ENCODE measurements around the gene FOXQ1.

The FOXQ1 gene

DNA sequence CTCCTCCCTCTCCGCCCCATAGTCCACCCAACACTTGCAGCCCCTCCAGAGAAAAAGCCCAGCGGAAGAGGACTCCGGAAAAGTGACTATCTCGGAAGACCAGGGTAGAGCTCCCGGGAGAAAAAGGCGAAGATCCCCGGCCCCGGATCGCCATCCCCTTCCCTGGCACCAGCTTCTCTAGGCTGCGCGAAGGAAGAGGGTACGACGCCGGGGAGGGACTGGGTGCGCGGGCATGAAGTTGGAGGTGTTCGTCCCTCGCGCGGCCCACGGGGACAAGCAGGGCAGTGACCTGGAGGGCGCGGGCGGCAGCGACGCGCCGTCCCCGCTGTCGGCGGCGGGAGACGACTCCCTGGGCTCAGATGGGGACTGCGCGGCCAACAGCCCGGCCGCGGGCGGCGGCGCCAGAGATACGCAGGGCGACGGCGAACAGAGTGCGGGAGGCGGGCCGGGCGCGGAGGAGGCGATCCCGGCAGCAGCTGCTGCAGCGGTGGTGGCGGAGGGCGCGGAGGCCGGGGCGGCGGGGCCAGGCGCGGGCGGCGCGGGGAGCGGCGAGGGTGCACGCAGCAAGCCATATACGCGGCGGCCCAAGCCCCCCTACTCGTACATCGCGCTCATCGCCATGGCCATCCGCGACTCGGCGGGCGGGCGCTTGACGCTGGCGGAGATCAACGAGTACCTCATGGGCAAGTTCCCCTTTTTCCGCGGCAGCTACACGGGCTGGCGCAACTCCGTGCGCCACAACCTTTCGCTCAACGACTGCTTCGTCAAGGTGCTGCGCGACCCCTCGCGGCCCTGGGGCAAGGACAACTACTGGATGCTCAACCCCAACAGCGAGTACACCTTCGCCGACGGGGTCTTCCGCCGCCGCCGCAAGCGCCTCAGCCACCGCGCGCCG lies 822 bp downstream of the FOXQ1 start:
- TF ChIP-seq CTCF (IDR thresholded peaks at IDR 0.05) = no peak

GRCh38 chr6:1313384-1313766 lies 1.5 kb downstream of the FOXQ1 start:
- TF ChIP-seq CTCF (IDR thresholded peaks at IDR 0.05) = no peak

DNA sequence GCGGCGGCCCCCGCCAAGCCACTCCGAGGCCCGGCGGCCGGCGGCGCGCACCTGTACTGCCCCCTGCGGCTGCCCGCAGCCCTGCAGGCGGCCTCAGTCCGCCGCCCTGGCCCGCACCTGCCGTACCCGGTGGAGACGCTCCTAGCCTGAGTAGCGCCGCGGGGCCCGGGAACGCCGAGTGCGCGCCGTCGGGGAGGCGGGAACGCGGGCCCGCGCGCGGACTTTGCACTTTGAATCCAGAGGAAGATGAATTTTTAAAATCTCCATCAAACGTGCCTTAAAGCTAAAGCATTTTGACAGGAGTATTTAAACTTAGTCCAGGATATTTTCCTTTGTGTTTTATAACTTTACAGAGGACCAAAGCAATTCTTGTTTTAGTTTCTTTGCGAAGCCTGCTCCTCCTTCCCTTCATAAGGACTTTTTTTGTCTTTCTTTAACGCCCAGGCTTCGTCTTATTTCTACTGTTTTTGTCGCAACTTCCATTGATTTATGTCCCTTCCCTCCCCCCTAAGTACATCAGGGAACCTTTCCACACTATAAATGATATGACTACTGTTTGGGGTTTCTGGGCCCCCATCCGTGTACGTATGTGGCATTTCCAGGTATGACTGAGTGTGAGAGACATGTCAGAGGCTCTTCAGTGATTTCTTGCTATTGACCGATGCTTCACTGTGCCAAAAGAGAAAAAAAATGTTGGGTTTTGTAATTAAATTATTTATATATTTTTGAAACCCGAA lies 2.0 kb downstream of the FOXQ1 start:
- peak; percentile 59 for TF ChIP-seq CTCF (IDR thresholded peaks at IDR 0.05)

DNA sequence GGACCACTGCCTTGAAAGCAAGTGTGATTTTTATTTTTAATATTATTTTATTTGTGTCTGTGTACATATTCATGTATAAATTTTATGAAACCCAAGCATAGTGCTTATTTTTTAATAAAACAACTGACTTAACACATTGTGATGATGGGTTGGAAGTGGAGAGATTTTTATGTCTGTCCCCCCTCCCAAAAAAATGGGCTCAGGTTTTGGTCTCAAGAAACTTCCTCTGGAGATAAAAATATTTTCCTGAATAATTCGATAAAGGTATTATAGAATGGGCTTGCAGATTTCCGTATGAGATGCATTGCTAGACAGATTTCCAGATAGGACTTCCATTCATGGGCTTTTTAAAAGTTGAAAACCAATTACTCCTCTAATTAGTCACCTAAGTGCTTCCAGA lies 2.7 kb downstream of the FOXQ1 start:
- TF ChIP-seq CTCF (IDR thresholded peaks at IDR 0.05) = no peak

DNA sequence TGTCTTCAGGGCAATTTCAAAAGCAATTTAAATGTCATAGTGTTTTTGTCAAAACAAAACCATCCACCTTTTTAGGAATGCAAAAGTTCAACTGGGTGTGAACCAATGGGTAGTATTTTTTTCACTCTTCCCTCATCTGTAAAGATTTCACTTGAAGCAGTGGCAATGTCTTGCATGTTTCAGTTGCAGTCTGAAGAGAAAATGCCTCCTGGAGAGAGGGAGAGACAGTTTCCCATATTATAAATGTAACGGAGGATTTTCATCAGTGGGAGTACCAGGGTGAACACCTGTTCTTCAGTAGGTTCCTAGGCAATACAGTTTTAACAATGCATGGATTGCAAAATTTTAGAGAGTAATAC lies 3.3 kb downstream of the FOXQ1 start:
- no peak for TF ChIP-seq CTCF (IDR thresholded peaks at IDR 0.05)

DNA sequence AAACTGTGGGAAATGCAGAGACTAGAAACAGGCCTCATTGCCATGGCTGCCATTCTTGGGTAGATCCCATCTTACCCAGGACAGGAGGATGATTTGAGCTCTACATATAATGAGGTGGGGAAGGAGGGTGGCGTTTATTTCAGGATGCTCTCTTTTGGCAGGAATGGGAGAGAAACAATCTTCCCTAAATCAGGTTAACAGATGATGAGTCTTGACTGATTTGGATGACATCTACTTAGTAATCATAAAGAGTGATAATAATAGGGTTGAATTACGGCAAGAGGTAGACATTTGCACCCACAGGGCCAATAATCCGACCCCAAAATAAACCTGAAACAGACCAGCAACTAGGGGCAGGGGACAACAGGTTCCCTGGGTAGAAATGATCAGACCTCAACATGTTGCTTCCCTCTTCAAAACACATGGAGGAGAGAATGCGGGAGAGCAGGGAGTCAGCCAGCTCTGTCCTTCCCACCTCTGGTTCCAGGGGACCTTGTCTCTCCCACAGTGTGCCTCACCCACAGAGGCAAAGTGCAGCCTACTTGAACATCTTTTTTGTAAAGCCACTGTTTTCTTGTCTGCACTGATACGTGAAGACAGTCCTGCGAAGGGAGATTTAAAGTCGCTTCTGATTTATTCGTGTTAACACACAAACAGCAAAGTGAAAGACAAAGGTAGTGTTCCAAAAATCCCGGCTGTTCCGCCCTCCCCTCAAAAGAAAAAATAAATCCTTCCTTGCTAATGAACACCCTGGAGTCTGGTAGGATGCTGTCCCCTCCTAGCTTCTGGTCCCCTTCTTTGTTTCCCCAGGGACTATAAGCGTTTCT lies 3.9 kb downstream of the FOXQ1 start:
- TF ChIP-seq CTCF (IDR thresholded peaks at IDR 0.05) = no peak

DNA sequence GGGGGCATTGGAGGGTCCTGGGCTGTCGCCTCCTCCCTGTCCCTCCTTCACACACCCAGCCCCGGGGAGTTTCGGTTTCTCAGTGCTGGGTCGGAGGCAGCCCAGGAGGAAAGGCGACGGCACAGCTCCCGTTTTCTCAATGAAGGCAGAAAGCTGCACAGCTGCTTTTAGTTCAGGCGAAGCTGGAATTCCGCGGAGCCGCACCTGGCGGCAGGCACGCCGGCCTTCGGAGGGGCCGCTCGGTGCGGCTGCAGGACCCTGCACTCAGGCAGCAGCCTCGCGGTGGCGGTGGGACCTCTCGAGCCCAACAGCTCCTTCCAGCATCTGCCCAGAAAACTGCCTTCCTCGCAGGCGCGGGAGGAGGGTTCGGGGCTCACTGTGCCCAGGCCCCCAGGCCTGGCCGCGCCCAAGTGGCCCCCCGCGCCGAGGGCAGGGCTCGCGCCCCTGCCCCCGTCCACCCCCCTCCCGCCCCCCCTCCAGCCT lies 4.6 kb downstream of the FOXQ1 start:
- no peak for TF ChIP-seq CTCF (IDR thresholded peaks at IDR 0.05)
